Transverse colon (tissue), 4 donors: ENCODE data around the gene APOO. TPM values are rescaled to one million over a fixed set of nuclear protein-coding genes. Genes with fewer than 3 reads are reported as not detected.
"Not testable (repeated sequence)": the region's sequence is repeated elsewhere in the genome, so short reads cannot be mapped to it uniquely, and the experiment has no call there.

ENCODE experiments used
- DNase-seq: peaks from one replicate; pipeline ENCODE4 v3.0.0-alpha.2; 2019
- H3K27ac ChIP-seq, 4 donors: fragments of 200-600 bp; sonication (generic); 2 replicates each; pipeline ENCODE4 v1.5.1; 2016 to 2018; ENCODE audit warnings: inconsistent platforms in 4 of 4
- H3K27me3 ChIP-seq: fragments of 200-600 bp; sonication (generic); 2 replicates; pipeline ENCODE4 v1.5.1; 2017; ENCODE audit warnings: inconsistent platforms
- H3K36me3 ChIP-seq, 4 donors: fragments of 200-600 bp; sonication (generic); 2 replicates each; pipeline ENCODE4 v1.5.1; 2017 to 2019; ENCODE audit warnings: inconsistent platforms in 4 of 4
- H3K4me1 ChIP-seq, 4 donors: fragments of 200-600 bp; sonication (generic); 2 replicates each; pipeline ENCODE4 v1.5.1; 2017 to 2020; ENCODE audit warnings: inconsistent platforms in 4 of 4
- H3K4me3 ChIP-seq, 4 donors: fragments of 200-600 bp; sonication (generic); 1 replicate in 1 of 4; 2 replicates in 3 of 4; pipeline versions ENCODE4 v1.5.1 to v1.6.1; 2017 to 2019; ENCODE audit warnings: inconsistent platforms in 4 of 4
- H3K9me3 ChIP-seq, 2 donors: fragments of 200-600 bp; sonication (generic); 2 replicates each; pipeline ENCODE4 v1.5.1; 2017 to 2019; ENCODE audit warnings: inconsistent platforms in 2 of 2
- CTCF ChIP-seq, 5 experiments: fragments of 200-600 bp in 3 of 5; fragments of 450-650 bp in 2 of 5; sonication (generic) in 3 of 5; IDR thresholded peaks; 1 replicate in 2 of 5; 2 replicates in 3 of 5; pipeline ENCODE4 v1.5.1; 2016 to 2017; ENCODE audit warnings: antibody characterized with exemption in 5 of 5, inconsistent platforms in 3 of 5, mild to moderate bottlenecking in 2 of 5, moderate library complexity in 1 of 5
- EP300 ChIP-seq: sonication (generic); formaldehyde crosslinking; IDR thresholded peaks from one replicate; pipeline ENCODE4 v1.6.1; 2017; ENCODE audit warnings: antibody characterized with exemption, low read depth
- POLR2A ChIP-seq: fragments of 450-650 bp; IDR thresholded peaks from one replicate; pipeline ENCODE4 v1.6.1; 2016; ENCODE audit warnings: antibody characterized with exemption, mild to moderate bottlenecking, moderate library complexity
- POLR2AphosphoS5 ChIP-seq, 3 donors: sonication (generic); formaldehyde crosslinking; IDR thresholded peaks; one replicate each; pipeline ENCODE4 v1.6.1; 2016; ENCODE audit warnings: antibody characterized with exemption in 3 of 3
- WGBS, 2 donors: methylation state at CpG; one replicate each; pipeline ENCODE4 v1.1.5; 2018; ENCODE audit warnings: low coverage in 1 of 2; 5-methylcytosine and 5-hydroxymethylcytosine counted together
- in situ Hi-C, 4 donors: fragments of 200-750 bp; cut with MboI; loops; one replicate each; pipeline versions ENCODE4 v1.15.0 to v1.15.1; 2017; ENCODE audit warnings: low sequenced_read_pairs in 3 of 4, low pct_ligation_motif_present in 1 of 4, low pct_unique_long_range_greater_than_20kb in 1 of 4
- intact Hi-C: fragments of 100-400 bp; cut with DNase I; formaldehyde crosslinking; loops from one replicate; pipeline ENCODE4 v1.15.1; 2023; ENCODE audit warnings: low total_unique reads
- total RNA-seq, 4 donors: library from RNA; depleted of rRNA; stranded (reverse); fragments of >200 nt; gene quantifications; one replicate each; pipeline ENCODE4 v1.1.0, GENCODE V29; 2016

Gene APOO
- total RNA-seq, 4 donors from 2014 or later: 10.0 to 24.5 (median 15.6) TPM; not detected in 1

GRCh38 chrX:23901060-23901459, 6.7 kb downstream of the APOO start:
- intact Hi-C loops: loop anchor here (10.0 kb wide), 1 partner anchor 206 kb away; no protein-coding TSS in a partner anchor
- Histone ChIP-seq H3K27ac (peak overlapping the region; percentile 70 to 82 (median 72)), H3K4me3 (no peak overlapping the region), H3K9me3 (no peaks in the 10 kb centered on the region), H3K4me1 (peaks cover 7 to 26% (median 11%) of the 10 kb centered on the region in 4 donors), H3K27me3 (no peaks in the 10 kb centered on the region), H3K36me3 (no peaks in the 10 kb centered on the region)
- no peak for DNase-seq
- in situ Hi-C loops: loop anchor here (5.0 to 25.0 kb wide), 9 partner anchors 116 to 214 kb away; partner anchors contain the start of genes KLHL15 (in 2 of the 4), SAT1 (in 2 of the 4) and EIF2S3 (in 1 of the 4)
- no peak for TF ChIP-seq CTCF (IDR thresholded peaks at IDR 0.05)
- TF ChIP-seq EP300: no peak
- no peak for TF ChIP-seq POLR2AphosphoS5 (IDR thresholded peaks at IDR 0.05)
- no peak for TF ChIP-seq POLR2A
- WGBS, 2 donors: 78 to 86% methylated on average over 2 to 3 of the region's 3 CpGs

GRCh38 chrX:23900220-23900797, 7.4 kb downstream of the APOO start:
- intact Hi-C loops: loop anchor here (10.0 kb wide), 1 partner anchor 206 kb away; no protein-coding TSS in a partner anchor
- no peaks in the 10 kb centered on the region for H3K36me3 ChIP-seq
- peak overlapping the region; percentile 13 to 82 (median 72) for H3K27ac ChIP-seq
- no peak for DNase-seq
- H3K9me3 ChIP-seq: no peaks in the 10 kb centered on the region
- TF ChIP-seq EP300 (no peak), POLR2A (no peak), POLR2AphosphoS5 (IDR thresholded peaks at IDR 0.05) (no peak), CTCF (IDR thresholded peaks at IDR 0.05) (no peak)
- in situ Hi-C loops: loop anchor here (5.0 to 25.0 kb wide), 9 partner anchors 116 to 213 kb away; partner anchors contain the start of genes KLHL15 (in 2 of the 4), SAT1 (in 2 of the 4) and EIF2S3 (in 1 of the 4)
- peaks cover 7 to 26% (median 11%) of the 10 kb centered on the region in 4 donors for H3K4me1 ChIP-seq
- WGBS, 2 donors: 75 to 84% methylated on average over 2 to 12 of the region's 12 CpGs
- H3K27me3 ChIP-seq: no peaks in the 10 kb centered on the region
- no peak overlapping the region for H3K4me3 ChIP-seq

GRCh38 chrX:23898412-23898959, 9.3 kb downstream of the APOO start:
- Histone ChIP-seq H3K9me3 (no peaks in the 10 kb centered on the region), H3K4me1 (peaks cover 7 to 29% (median 11%) of the 10 kb centered on the region in 4 donors), H3K27me3 (no peaks in the 10 kb centered on the region), H3K36me3 (no peaks in the 10 kb centered on the region), H3K27ac (peak overlapping the region in 1 of 4 donors; percentile 17), H3K4me3 (no peak overlapping the region)
- in situ Hi-C loops (loop anchor here in 1 of 4 donors (25.0 kb wide), 1 partner anchor 111 kb away; the partner anchor contains the start of gene SAT1), intact Hi-C loops (no loop called here)
- WGBS, 2 donors: 65 to 80% methylated on average over 1 to 3 of the region's 3 CpGs
- TF ChIP-seq POLR2AphosphoS5 (IDR thresholded peaks at IDR 0.05): no peak
- no peak for TF ChIP-seq POLR2A
- no peak for TF ChIP-seq EP300
- no peak for TF ChIP-seq CTCF (IDR thresholded peaks at IDR 0.05)
- no peak for DNase-seq

GRCh38 chrX:23896981-23897380, 10.8 kb downstream of the APOO start:
- no peak for DNase-seq
- TF ChIP-seq POLR2AphosphoS5 (IDR thresholded peaks at IDR 0.05): no peak
- TF ChIP-seq CTCF (IDR thresholded peaks at IDR 0.05): no peak
- TF ChIP-seq EP300: no peak
- TF ChIP-seq POLR2A: no peak
- no peak overlapping the region for H3K27ac ChIP-seq
- H3K27me3 ChIP-seq: no peaks in the 10 kb centered on the region
- in situ Hi-C loops (loop anchor here in 1 of 4 donors (25.0 kb wide), 1 partner anchor 110 kb away; the partner anchor contains the start of gene SAT1), intact Hi-C loops (no loop called here)
- WGBS, 2 donors: 59 to 83% methylated on average over 2 of the region's 2 CpGs
- H3K36me3 ChIP-seq: no peaks in the 10 kb centered on the region
- H3K4me1 ChIP-seq: peaks cover 3 to 24% (median 7%) of the 10 kb centered on the region in 4 donors
- H3K4me3 ChIP-seq: no peak overlapping the region
- H3K9me3 ChIP-seq: no peaks in the 10 kb centered on the region

- DNase-seq, H3K36me3 ChIP-seq, H3K27ac ChIP-seq, H3K4me3 ChIP-seq, H3K9me3 ChIP-seq, H3K27me3 ChIP-seq, intact Hi-C loops: not testable (repeated sequence)
- peaks cover 0 to 20% (median 5%) of the 10 kb centered on the region in 4 donors for H3K4me1 ChIP-seq
- WGBS, 2 donors: 67% methylated on average over 4 of the region's 4 CpGs; no CpG with 5 or more reads in 1 of the 2 donors
- in situ Hi-C loops: loop anchor here in 1 of 4 donors (25.0 kb wide), 1 partner anchor 109 kb away; the partner anchor contains the start of gene SAT1
Measured at GRCh38 chrX:23896539-23896938, 11.2 kb downstream of the APOO start.

GRCh38 chrX:23894993-23895392, 12.7 kb downstream of the APOO start:
- H3K4me3 ChIP-seq, intact Hi-C loops, DNase-seq, H3K27ac ChIP-seq, H3K36me3 ChIP-seq, H3K27me3 ChIP-seq, H3K9me3 ChIP-seq, H3K4me1 ChIP-seq: not testable (repeated sequence)
- in situ Hi-C loops: loop anchor here in 1 of 4 donors (25.0 kb wide), 1 partner anchor 108 kb away; the partner anchor contains the start of gene SAT1
- 72% methylated on average over 6 of the region's 6 CpGs; no CpG with 5 or more reads in 1 of the 2 donors for WGBS, 2 donors
